CD4-positive, alpha-beta T cell treated with Interleukin-15 for 1 hour (primary cell): ENCODE results near the gene MYO1B.
"Not testable (repeated sequence)": the region's sequence is repeated elsewhere in the genome, so short reads cannot be mapped to it uniquely, and the experiment has no call there.

Source experiments
- DNase-seq: peaks from one replicate; pipeline ENCODE4 v3.0.0-alpha.2; 2020

MYO1B gene

GRCh38 chr2:191415858-191416257, 170.7 kb downstream of the MYO1B start:
- DNase-seq: no peak

- no peak for DNase-seq
Observed at GRCh38 chr2:191417746-191418145, 172.5 kb downstream of the MYO1B start.

GRCh38 chr2:191421950-191422349, 176.7 kb downstream of the MYO1B start:
- no peak for DNase-seq

GRCh38 chr2:191427031-191427430, 181.8 kb downstream of the MYO1B start:
- no peak for DNase-seq

GRCh38 chr2:191428141-191428540, 182.9 kb downstream of the MYO1B start:
- no peak for DNase-seq

- DNase-seq: no peak
Observed at GRCh38 chr2:191430476-191430875, 185.3 kb downstream of the MYO1B start.

GRCh38 chr2:191432121-191432520, 186.9 kb downstream of the MYO1B start:
- no peak for DNase-seq

GRCh38 chr2:191434072-191434471, 188.9 kb downstream of the MYO1B start:
- no peak for DNase-seq

- DNase-seq: no peak
Observed at GRCh38 chr2:191435141-191435540, 189.9 kb downstream of the MYO1B start.

- DNase-seq: no peak
Observed at GRCh38 chr2:191436368-191437055, 191.3 kb downstream of the MYO1B start.

- no peak for DNase-seq
Observed at GRCh38 chr2:191439481-191439880, 194.3 kb downstream of the MYO1B start.

- DNase-seq: no peak
Observed at GRCh38 chr2:191441496-191442214, 196.5 kb downstream of the MYO1B start.

GRCh38 chr2:191443446-191443845, 198.2 kb downstream of the MYO1B start:
- no peak for DNase-seq

GRCh38 chr2:191446910-191447309, 201.7 kb downstream of the MYO1B start:
- no peak for DNase-seq

- DNase-seq: no peak
Observed at GRCh38 chr2:191451116-191451515, 205.9 kb downstream of the MYO1B start.

- DNase-seq: no peak
Observed at GRCh38 chr2:191452065-191452464, 206.9 kb downstream of the MYO1B start.

GRCh38 chr2:191453761-191454160, 208.6 kb downstream of the MYO1B start:
- no peak for DNase-seq

GRCh38 chr2:191456506-191456905, 211.3 kb downstream of the MYO1B start:
- DNase-seq: not testable (repeated sequence)

- DNase-seq: no peak
Observed at GRCh38 chr2:191459158-191459557, 214.0 kb downstream of the MYO1B start.

- DNase-seq: no peak
Observed at GRCh38 chr2:191462370-191462769, 217.2 kb downstream of the MYO1B start.

GRCh38 chr2:191463790-191464189, 218.6 kb downstream of the MYO1B start:
- no peak for DNase-seq

- DNase-seq: no peak
Observed at GRCh38 chr2:191465766-191466420, 220.7 kb downstream of the MYO1B start.

- no peak for DNase-seq
Observed at GRCh38 chr2:191467113-191467512, 221.9 kb downstream of the MYO1B start.

GRCh38 chr2:191470306-191470705, 225.1 kb downstream of the MYO1B start:
- no peak for DNase-seq
